Activated naive CD8-positive, alpha-beta T cell treated with anti-CD3 and anti-CD28 coated beads for 36 hours (primary cell): ENCODE data around the gene DTD1. TPM values are rescaled to one million over a fixed set of nuclear protein-coding genes. Genes with fewer than 3 reads are reported as not detected.

Experiments used
- DNase-seq: peaks from one replicate; pipeline ENCODE4 v3.0.0; 2021
- H3K27ac Mint-ChIP-seq: one replicate; pipeline ENCODE4 v1.8.0; 2022; ENCODE audit warnings: mild to moderate bottlenecking, moderate library complexity, mixed read lengths
- H3K27me3 Mint-ChIP-seq: one replicate; pipeline ENCODE4 v1.8.0; 2022; ENCODE audit warnings: mild to moderate bottlenecking, mixed read lengths
- H3K36me3 Mint-ChIP-seq: one replicate; pipeline ENCODE4 v1.8.0; 2021; ENCODE audit warnings: mild to moderate bottlenecking, mixed read lengths
- H3K4me1 Mint-ChIP-seq: one replicate; pipeline ENCODE4 v1.8.0; 2021; ENCODE audit warnings: mixed read lengths
- H3K4me3 Mint-ChIP-seq: one replicate; pipeline ENCODE4 v1.8.0; 2022; ENCODE audit warnings: mild to moderate bottlenecking, moderate library complexity, mixed read lengths
- H3K9me3 Mint-ChIP-seq: one replicate; pipeline ENCODE4 v1.8.0; 2022; ENCODE audit warnings: mixed read lengths
- total RNA-seq, 2 experiments: library from RNA; stranded (reverse); gene quantifications; one replicate each; pipeline ENCODE4 v1.2.3, GENCODE V29; 2021

Gene DTD1
- total RNA-seq, 2 experiments from 2014 or later: 48.4 to 52.5 TPM

DNA sequence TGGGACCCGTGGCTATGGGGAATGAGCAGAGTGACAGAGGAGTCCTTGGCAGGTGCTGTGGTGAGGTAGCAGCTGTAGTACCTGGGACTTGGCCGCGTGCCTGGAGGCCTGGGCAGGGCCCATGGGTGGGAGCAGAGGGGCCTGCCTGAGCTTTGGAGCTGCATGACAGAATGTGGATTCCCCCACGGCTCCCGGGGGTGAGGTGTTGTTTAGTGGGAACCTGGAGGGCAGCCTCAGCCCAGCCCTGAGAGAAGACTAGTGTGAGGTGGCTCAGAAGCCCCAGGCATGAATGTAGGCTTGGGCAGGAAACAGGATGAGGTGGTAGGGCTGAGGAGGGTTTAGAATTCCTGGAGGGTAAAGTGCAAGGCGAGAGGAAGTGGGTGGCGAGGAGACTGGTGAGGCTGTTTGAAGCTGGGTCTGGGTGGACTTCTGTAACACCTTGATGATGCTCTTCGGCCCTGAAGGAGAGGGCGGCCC, 139.2 kb downstream of the DTD1 start:
- H3K27ac Mint-ChIP-seq: no peak overlapping the region

DNA sequence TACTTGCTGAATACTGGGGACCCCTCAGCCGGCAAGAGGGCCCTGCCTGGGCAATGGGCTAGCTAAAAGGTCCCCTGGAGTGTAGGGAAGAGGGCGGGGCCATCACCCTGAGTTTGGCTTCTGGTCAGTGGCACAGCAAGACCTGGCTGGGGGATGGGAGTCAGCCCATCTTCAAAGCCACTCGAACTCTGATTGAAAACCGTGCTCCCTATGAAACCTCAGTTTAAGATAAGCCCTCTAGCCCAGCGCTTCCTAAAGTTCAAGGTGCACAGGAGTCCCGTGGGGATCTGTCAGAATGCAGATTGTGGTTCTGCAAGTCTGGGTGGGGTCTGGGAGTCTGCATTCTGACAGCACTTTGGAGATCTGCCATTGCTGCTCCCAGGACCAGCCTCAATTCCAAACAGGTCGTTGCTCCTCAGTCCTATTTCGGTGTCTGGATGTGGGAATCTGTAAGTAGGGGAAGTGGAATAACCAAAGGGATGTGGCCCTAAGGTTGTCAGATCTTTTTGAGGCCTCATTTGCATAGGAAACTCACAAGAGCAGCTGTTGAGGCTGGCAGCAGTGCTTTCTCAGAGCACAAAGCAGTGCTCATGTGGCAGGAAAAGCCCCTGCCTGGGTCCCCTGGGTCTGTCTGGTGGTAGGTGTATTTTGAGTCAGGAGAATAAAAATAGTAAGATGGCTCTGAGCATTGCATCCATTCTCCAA, 140.5 kb downstream of the DTD1 start:
- Mint-ChIP-seq H3K9me3 (no peaks in the 10 kb centered on the region), H3K27me3 (no peaks in the 10 kb centered on the region), H3K4me3 (no peak overlapping the region), H3K36me3 (peaks cover 5% of the 10 kb centered on the region), H3K4me1 (peaks cover 13% of the 10 kb centered on the region), H3K27ac (no peak overlapping the region)
- DNase-seq: no peak

More for the DNA sequence above, 139.2 kb downstream of the DTD1 start:
- Mint-ChIP-seq H3K27me3 (no peaks in the 10 kb centered on the region), H3K36me3 (peaks cover 2% of the 10 kb centered on the region), H3K4me1 (peaks cover 13% of the 10 kb centered on the region), H3K4me3 (no peak overlapping the region), H3K9me3 (no peaks in the 10 kb centered on the region)
- DNase-seq: no peak

DNA sequence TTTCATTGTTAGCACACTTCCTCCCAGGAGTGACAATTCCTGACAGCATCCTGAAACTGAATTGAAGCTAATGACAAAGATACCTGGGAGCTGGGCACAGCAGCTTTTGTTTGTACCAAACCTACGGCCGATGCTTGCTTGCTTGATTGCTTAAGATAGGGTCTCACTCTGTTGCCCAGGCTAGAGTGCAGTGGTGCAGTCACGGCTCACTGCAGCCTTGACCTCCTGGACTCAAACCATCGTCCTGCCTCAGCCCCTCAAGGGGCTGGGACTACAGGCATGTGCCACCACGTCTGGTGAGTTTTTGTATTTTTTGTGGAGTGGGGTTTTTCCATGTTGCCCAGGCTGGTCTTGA, 141.0 kb downstream of the DTD1 start:
- Mint-ChIP-seq H3K27ac (no peak overlapping the region), H3K36me3 (peaks cover 5% of the 10 kb centered on the region), H3K4me1 (peaks cover 13% of the 10 kb centered on the region), H3K9me3 (no peaks in the 10 kb centered on the region), H3K27me3 (no peaks in the 10 kb centered on the region), H3K4me3 (no peak overlapping the region)
- no peak for DNase-seq

DNA sequence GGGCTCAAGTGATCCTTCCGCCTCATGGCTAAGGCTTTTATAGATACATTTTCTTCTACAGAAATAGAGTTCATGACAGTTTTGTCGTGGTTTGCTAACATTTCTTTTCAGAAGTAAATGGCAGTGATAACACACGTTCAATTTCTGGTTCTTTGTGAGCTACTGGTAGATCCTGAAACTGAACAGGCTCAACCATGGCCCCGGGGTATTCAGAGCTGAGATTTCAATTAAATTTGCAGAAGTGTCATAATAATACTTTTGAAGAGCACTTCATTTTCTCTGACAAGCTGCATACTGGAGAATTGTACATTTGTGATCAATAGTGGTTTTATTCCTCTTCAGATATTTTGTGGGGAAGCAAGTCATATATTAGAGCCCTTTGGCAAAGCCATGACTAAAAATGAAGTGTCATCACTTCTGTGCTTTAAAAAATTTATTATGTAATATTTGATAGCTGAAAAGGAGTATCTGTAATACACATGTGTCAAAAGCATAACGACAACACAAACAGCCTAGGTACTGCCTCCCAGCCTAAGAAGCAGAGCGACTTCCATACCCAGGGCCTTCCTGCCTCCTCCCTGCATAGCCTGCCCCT, 141.5 kb downstream of the DTD1 start:
- Mint-ChIP-seq H3K27ac (no peak overlapping the region), H3K9me3 (no peaks in the 10 kb centered on the region), H3K4me1 (peaks cover 13% of the 10 kb centered on the region), H3K36me3 (peaks cover 5% of the 10 kb centered on the region), H3K4me3 (no peak overlapping the region), H3K27me3 (no peaks in the 10 kb centered on the region)
- DNase-seq: no peak

DNA sequence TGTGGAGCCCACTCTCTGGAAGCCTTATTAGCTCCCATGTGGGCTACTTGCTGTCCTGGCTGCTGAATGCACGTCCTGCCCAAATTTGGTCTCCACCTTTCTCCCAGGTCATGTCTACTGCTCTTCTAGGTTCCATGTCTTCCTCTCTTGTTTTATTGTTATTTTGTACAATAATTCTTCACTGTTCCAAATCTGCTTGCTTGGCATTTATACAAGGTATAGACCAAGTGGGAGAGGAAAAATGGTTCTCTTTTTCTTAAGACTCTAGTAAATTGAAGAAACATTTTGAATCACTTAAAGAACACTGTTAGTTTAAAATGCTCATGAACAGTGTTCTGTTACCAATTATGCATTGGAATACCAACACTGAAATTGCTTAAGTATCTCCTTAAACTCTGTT, 144.1 kb downstream of the DTD1 start:
- DNase-seq: no peak
- Mint-ChIP-seq H3K36me3 (peaks cover 5% of the 10 kb centered on the region), H3K9me3 (no peaks in the 10 kb centered on the region), H3K27ac (no peak overlapping the region), H3K4me3 (no peak overlapping the region), H3K4me1 (peaks cover 9% of the 10 kb centered on the region), H3K27me3 (no peaks in the 10 kb centered on the region)

DNA sequence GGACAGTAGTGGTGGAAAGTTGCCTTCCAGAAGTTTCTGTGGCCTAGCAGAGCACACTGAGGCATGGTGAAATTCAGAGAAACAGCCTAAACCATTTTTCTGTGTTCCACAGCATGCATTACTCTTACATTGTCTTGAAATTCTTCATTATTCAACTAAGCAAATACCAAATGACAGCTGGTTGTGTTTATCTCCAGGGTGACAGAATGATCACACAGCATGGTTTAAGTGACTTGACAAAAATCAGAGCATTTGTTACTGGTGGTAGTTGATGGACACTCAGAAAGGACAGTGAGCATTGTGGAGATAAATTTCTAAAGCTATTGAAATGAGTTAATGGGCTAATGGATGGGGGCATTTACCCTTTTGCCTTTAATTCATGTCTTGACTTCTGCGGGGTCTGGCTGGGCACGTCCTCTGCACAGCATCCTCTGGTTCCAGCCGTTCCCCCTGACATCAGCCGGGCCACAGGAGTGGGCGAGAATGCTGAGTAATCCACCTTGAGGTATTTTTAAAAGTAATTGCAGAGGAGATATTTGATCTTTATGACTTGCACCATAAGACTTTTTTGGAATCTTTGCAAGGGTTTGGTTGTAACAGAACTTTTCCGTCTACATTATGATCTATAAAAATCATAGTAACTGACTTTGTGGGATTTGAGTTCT, 146.8 kb downstream of the DTD1 start:
- DNase-seq: no peak
- Mint-ChIP-seq H3K9me3 (no peaks in the 10 kb centered on the region), H3K27me3 (no peaks in the 10 kb centered on the region), H3K27ac (no peak overlapping the region), H3K36me3 (peaks cover 6% of the 10 kb centered on the region), H3K4me1 (no peaks in the 10 kb centered on the region), H3K4me3 (no peak overlapping the region)

DNA sequence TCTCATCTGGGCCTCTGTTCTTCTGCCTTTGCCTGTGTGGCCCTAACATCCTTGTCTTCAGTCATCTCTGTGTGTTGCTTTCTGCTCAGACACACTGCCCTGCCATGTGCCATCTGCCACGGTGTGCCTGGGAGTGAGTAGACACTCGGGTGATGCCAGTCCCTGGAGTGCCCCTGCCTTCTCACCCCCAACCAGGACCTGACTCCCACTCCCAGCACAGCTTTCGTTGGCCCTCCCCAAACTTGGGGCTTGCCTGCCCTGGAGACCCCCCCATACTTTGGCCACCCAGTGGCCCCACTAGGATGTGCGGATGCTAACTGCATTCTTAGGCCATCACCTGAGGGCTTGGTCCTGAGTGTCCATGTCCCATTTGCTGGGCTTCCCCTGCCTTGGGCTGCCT, 149.3 kb downstream of the DTD1 start:
- H3K4me3 Mint-ChIP-seq: no peak overlapping the region
- H3K27ac Mint-ChIP-seq: no peak overlapping the region
- no peaks in the 10 kb centered on the region for H3K9me3 Mint-ChIP-seq
- no peaks in the 10 kb centered on the region for H3K27me3 Mint-ChIP-seq
- no peak for DNase-seq
- no peaks in the 10 kb centered on the region for H3K4me1 Mint-ChIP-seq
- peaks cover 6% of the 10 kb centered on the region for H3K36me3 Mint-ChIP-seq

DNA sequence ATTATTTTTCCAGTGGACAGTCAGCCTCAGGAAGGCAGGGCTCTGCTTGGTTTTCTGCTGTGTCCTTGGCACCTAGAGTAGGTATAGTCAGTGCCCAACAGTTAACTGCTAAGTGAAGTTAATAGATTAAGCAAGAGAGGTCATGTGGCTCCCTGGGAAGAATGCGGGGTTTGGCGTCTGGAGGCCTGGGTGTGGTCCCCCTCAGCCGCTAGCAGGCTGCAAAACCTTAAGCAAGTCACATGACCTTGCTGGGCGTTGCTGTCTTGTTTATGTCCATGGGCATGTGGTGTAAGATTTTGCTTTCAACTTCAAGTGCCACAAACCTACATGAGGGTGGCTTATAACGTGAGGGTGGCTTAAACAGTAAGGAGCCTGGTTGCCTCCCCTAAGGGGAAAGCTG, 150.2 kb downstream of the DTD1 start:
- no peak for DNase-seq
- Mint-ChIP-seq H3K27me3 (no peaks in the 10 kb centered on the region), H3K4me3 (no peak overlapping the region), H3K36me3 (peaks cover 4% of the 10 kb centered on the region), H3K4me1 (no peaks in the 10 kb centered on the region), H3K9me3 (no peaks in the 10 kb centered on the region), H3K27ac (no peak overlapping the region)

DNA sequence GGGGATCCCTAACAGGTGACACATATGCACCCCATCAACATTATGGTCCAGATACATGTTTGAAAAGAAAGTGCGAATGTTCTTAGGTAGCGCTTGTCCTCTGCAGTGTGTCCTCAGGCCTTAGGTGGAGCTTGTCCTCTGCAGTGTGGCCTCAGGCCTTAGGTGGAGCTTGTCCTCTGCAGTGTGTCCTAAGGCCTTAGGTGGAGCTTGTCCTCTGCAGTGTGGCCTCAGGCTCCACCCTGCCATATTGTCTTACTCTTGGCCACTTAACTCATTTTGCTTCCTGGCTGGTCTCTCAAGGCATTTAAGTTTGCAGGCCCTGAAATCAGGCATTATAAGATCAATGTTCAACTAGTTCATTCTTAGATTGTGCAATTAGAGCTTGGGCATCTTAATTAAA, 151.0 kb downstream of the DTD1 start:
- DNase-seq: no peak
- H3K27ac Mint-ChIP-seq: no peak overlapping the region
- no peaks in the 10 kb centered on the region for H3K4me1 Mint-ChIP-seq
- H3K27me3 Mint-ChIP-seq: no peaks in the 10 kb centered on the region
- H3K4me3 Mint-ChIP-seq: no peak overlapping the region
- H3K9me3 Mint-ChIP-seq: no peaks in the 10 kb centered on the region
- H3K36me3 Mint-ChIP-seq: peaks cover 4% of the 10 kb centered on the region

DNA sequence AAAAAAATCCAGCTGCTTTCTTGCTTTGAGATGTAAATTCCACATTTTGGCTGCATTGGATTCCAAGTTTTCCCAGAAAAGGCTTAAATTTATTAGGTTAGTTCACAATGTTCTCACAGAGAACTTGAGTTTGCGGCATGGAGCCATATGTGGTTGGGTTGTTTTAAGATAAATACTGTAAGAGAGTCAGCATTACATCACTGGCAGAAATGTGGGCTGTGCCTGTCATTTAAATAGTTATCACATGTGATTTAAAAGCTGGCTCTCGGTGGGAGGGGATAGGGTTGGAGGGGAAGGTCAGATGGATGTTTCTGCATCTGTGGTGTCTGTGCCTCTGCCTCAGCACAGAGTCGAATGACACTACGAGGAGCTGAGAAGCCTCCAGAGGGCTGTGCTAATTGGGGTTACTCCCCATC, 151.9 kb downstream of the DTD1 start:
- DNase-seq: no peak
- Mint-ChIP-seq H3K9me3 (no peaks in the 10 kb centered on the region), H3K36me3 (peaks cover 4% of the 10 kb centered on the region), H3K4me1 (no peaks in the 10 kb centered on the region), H3K4me3 (no peak overlapping the region), H3K27ac (no peak overlapping the region), H3K27me3 (no peaks in the 10 kb centered on the region)

DNA sequence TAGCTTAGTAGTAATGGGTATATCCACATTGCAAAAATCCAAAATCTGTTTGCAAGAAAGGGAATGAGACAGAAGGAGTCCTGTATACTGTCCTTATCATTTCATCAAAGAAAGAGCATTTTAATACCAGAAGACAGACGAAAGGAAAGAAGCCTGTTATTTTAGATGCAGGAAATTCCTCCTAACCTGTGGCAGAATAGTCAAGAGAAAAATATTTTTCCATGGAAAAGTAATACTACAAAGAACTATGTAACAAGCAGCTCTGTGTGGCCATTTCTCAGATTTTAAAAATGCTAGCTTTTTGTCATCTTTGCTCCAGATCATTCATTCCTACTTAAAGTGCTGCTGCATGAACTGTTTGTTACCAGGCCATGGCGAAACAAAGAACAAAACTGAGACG, 152.9 kb downstream of the DTD1 start:
- H3K4me3 Mint-ChIP-seq: no peak overlapping the region
- peaks cover 11% of the 10 kb centered on the region for H3K36me3 Mint-ChIP-seq
- H3K27me3 Mint-ChIP-seq: no peaks in the 10 kb centered on the region
- no peaks in the 10 kb centered on the region for H3K4me1 Mint-ChIP-seq
- DNase-seq: no peak
- no peaks in the 10 kb centered on the region for H3K9me3 Mint-ChIP-seq
- H3K27ac Mint-ChIP-seq: no peak overlapping the region

DNA sequence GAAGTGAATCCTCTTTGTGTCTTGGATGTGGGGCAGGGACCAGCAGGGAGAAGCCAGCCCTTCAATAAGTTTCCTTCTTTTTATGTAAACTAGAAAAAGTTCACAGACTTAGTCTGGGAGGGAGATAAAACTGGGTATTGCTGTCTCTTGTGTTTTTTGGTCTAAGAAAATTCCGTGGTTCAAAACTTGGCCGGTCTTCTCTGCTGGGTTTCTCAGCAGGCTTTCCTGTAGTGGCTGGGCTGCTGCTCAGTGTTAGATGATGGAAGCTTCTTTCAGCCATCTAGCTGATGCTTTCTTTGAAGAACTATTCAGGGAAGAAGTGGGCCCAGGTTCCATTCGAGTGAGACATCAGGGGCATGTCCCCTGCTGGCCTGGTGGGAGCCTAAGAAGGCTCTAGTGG, 155.0 kb downstream of the DTD1 start:
- no peaks in the 10 kb centered on the region for H3K9me3 Mint-ChIP-seq
- H3K4me1 Mint-ChIP-seq: no peaks in the 10 kb centered on the region
- no peak overlapping the region for H3K27ac Mint-ChIP-seq
- peaks cover 9% of the 10 kb centered on the region for H3K36me3 Mint-ChIP-seq
- H3K27me3 Mint-ChIP-seq: no peaks in the 10 kb centered on the region
- H3K4me3 Mint-ChIP-seq: no peak overlapping the region
- DNase-seq: no peak

DNA sequence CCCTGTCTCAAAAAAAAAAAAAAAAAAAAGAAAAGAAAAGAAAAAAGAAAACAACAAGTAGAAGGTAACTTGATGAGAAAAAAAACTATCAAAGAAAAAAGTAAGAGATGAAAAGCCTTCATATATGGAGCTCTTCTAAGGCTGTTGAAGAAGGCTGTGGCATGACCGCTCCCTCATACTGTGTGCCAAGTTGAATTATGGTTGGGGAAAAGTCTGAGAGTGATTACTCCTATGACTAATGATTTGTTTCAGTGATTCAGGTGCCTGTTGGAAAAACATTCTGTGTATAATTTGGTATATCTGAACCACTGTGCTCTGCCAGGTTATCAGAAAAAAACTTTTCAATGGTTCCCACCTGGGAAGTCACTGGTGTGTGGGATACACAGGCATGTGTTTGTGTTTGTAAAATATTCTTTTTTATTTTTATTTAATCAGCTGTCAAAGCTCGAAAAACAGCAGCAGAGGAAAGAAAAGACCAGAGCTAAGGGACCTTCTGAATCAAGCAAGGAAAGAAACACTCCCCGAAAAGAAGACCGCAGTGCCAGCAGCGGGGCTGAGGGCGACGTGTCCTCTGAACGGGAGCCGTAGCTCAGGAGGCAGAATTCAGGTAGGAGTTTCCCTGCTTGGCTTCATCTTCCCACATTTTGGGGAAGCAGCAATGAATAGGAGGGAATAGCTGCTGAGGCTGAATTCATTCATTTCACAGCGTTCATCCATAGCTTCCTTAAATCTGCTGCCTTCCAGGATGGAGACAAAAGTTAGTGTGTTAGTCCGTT, 156.0 kb downstream of the DTD1 start:
- Mint-ChIP-seq H3K36me3 (peaks cover 11% of the 10 kb centered on the region), H3K9me3 (no peaks in the 10 kb centered on the region), H3K4me1 (no peaks in the 10 kb centered on the region), H3K27me3 (no peaks in the 10 kb centered on the region), H3K4me3 (no peak overlapping the region), H3K27ac (no peak overlapping the region)
- no peak for DNase-seq

DNA sequence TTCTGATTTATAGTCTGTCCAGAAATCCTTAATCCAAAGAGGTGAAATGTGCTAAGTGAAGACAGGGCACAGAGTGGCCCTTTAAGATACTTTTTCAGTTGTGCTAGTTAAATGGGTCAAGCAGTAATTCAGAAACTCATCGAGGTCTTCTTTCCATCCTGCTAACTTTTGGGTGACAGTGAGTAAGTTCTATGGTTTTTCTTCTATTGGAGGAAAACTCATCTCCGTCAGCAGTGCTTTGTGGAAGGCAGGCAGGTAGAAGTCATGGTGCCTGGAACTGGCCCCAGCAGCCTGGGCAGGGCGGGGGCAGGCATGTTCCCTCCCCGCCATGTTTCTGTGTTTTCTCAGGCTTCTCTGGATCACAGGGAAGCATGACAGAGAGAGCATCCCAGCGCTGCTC, 159.2 kb downstream of the DTD1 start:
- Mint-ChIP-seq H3K9me3 (no peaks in the 10 kb centered on the region), H3K36me3 (peaks cover 11% of the 10 kb centered on the region), H3K4me1 (no peaks in the 10 kb centered on the region), H3K27me3 (no peaks in the 10 kb centered on the region), H3K27ac (no peak overlapping the region), H3K4me3 (no peak overlapping the region)
- DNase-seq: no peak

DNA sequence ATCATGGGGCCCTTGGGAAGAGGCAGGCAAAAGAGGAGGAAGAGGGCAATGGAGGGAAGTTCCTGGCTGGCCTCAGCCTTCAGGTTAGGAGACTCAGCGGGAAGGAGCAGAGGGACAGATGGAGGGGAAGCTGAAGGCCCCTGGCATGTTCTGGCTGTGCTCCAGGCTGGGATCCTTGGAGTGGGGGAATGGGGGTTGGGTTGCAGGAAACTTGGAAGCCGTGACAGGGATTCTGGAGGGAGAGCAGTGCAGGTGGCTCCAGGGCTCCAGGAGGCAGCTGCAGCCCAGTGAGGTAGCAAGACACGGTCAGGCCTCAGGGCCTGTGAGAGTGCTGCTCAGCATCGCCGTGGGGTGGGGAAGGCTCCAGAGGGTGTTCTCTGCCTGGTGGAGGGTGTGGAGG, 161.1 kb downstream of the DTD1 start:
- H3K27ac Mint-ChIP-seq: no peak overlapping the region

More for the DNA sequence above, 161.1 kb downstream of the DTD1 start:
- Mint-ChIP-seq H3K4me1 (peaks cover 4% of the 10 kb centered on the region), H3K36me3 (peaks cover 15% of the 10 kb centered on the region), H3K4me3 (no peak overlapping the region), H3K9me3 (no peaks in the 10 kb centered on the region), H3K27me3 (no peaks in the 10 kb centered on the region)
- no peak for DNase-seq
